ENCODE data around the gene PCDHGB7. TPM values are rescaled to one million over a fixed set of nuclear protein-coding genes. Genes with fewer than 3 reads are reported as not detected.
"Not testable (repeated sequence)": the region's sequence is repeated elsewhere in the genome, so short reads cannot be mapped to it uniquely, and the experiment has no call there.

PCDHGB7 gene
- total RNA-seq, 4 donors from 2014 or later = 7.0 to 10.1 (median 9.1) TPM

- Histone ChIP-seq H3K27me3 (peaks cover 11% of the 10 kb centered on the region), H3K36me3 (no peaks in the 10 kb centered on the region), H3K9me3 (peaks cover 74 to 89% of the 10 kb centered on the region in 2 donors), H3K4me3 (no peak overlapping the region), H3K4me1 (no peaks in the 10 kb centered on the region), H3K27ac (no peak overlapping the region)
- intact Hi-C loops (cut with DNase I; ENCODE audit: low total_unique reads) (no loop called here), in situ Hi-C loops (cut with MboI; ENCODE audit: low pct_ligation_motif_present in 1 of 4, low pct_unique_long_range_greater_than_20kb in 1 of 4, low sequenced_read_pairs in 3 of 4) (loop anchor here in 1 of 4 donors (25.0 kb wide), 1 partner anchor 177 kb away; the partner anchor contains the start of genes PCDHB12, PCDHB13 and PCDHB14)
- TF ChIP-seq EP300 (IDR thresholded peaks at IDR 0.05; ENCODE audit: low read depth) (no peak), POLR2A (IDR thresholded peaks at IDR 0.05) (no peak), POLR2AphosphoS5 (IDR thresholded peaks at IDR 0.05) (no peak), CTCF (IDR thresholded peaks at IDR 0.05) (no peak)
- DNase-seq = no peak
- WGBS, 2 donors (ENCODE audit: low coverage in 1 of 2) = 76 to 80% methylated on average over 3 to 65 of the region's 77 CpGs
These were observed 28.1 kb upstream of the PCDHGB7 start for GRCh38 chr5:141389153-141390042.

- no peak within 1 kb of the TSS for H3K27ac ChIP-seq
- no peak within 1 kb of the TSS for H3K4me3 ChIP-seq
- intact Hi-C loops (cut with DNase I; ENCODE audit: low total_unique reads) = no loop called here
- TF ChIP-seq EP300 (IDR thresholded peaks at IDR 0.05; ENCODE audit: low read depth) (no peak), POLR2A (IDR thresholded peaks at IDR 0.05) (no peak), CTCF (IDR thresholded peaks at IDR 0.05) (no peak), POLR2AphosphoS5 (IDR thresholded peaks at IDR 0.05) (no peak)
- WGBS, 2 donors (ENCODE audit: low coverage in 1 of 2) = 30 to 65% methylated on average over 6 to 38 of the region's 38 CpGs
- H3K27me3 ChIP-seq = peaks cover 23% of the 10 kb centered on the region
- H3K4me1 ChIP-seq = no peaks in the 10 kb centered on the region
- peaks cover 63 to 83% of the 10 kb centered on the region in 2 donors for H3K9me3 ChIP-seq
- DNase-seq = no peak
- H3K36me3 ChIP-seq = no peaks in the 10 kb centered on the region
- in situ Hi-C loops (cut with MboI; ENCODE audit: low pct_ligation_motif_present in 1 of 4, low pct_unique_long_range_greater_than_20kb in 1 of 4, low sequenced_read_pairs in 3 of 4) = loop anchor here in 1 of 4 donors (25.0 kb wide), 1 partner anchor 180 kb away; the partner anchor contains the start of genes PCDHB12, PCDHB13 and PCDHB14
These were observed 24.9 kb upstream of the PCDHGB7 start, which contains the start of gene PCDHGA8 for GRCh38 chr5:141392429-141393198. TSS of gene PCDHGA8 (plus strand) at chr5:141392633. CDS start at chr5:141392814, 181 bp downstream.

GRCh38 chr5:141393267-141393666 is 24.2 kb upstream of the PCDHGB7 start:
- Histone ChIP-seq H3K4me3 (no peak overlapping the region), H3K27me3 (peaks cover 23% of the 10 kb centered on the region), H3K9me3 (peaks cover 62 to 85% of the 10 kb centered on the region in 2 donors), H3K27ac (no peak overlapping the region), H3K36me3 (no peaks in the 10 kb centered on the region), H3K4me1 (no peaks in the 10 kb centered on the region)
- intact Hi-C loops (cut with DNase I; ENCODE audit: low total_unique reads) (no loop called here), in situ Hi-C loops (cut with MboI; ENCODE audit: low pct_ligation_motif_present in 1 of 4, low pct_unique_long_range_greater_than_20kb in 1 of 4, low sequenced_read_pairs in 3 of 4) (loop anchor here in 1 of 4 donors (25.0 kb wide), 1 partner anchor 181 kb away; the partner anchor contains the start of genes PCDHB12, PCDHB13 and PCDHB14)
- TF ChIP-seq POLR2AphosphoS5 (IDR thresholded peaks at IDR 0.05) (no peak), CTCF (IDR thresholded peaks at IDR 0.05) (no peak), POLR2A (IDR thresholded peaks at IDR 0.05) (no peak), EP300 (IDR thresholded peaks at IDR 0.05; ENCODE audit: low read depth) (no peak)
- WGBS, 2 donors (ENCODE audit: low coverage in 1 of 2) = 48 to 59% methylated on average over 8 to 21 of the region's 21 CpGs
- DNase-seq = no peak

- H3K27me3 ChIP-seq = peaks cover 23% of the 10 kb centered on the region
These were observed 22.9 kb upstream of the PCDHGB7 start for GRCh38 chr5:141394401-141395187.

More at GRCh38 chr5:141394401-141395187, 22.9 kb upstream of the PCDHGB7 start:
- H3K27ac ChIP-seq; H3K4me3 ChIP-seq; H3K4me1 ChIP-seq; intact Hi-C loops (cut with DNase I; ENCODE audit: low total_unique reads); DNase-seq; H3K36me3 ChIP-seq: not testable (repeated sequence)
- WGBS, 2 donors (ENCODE audit: low coverage in 1 of 2) = 71 to 74% methylated on average over 6 to 40 of the region's 53 CpGs
- peaks cover 53 to 85% of the 10 kb centered on the region in 2 donors for H3K9me3 ChIP-seq
- in situ Hi-C loops (cut with MboI; ENCODE audit: low pct_ligation_motif_present in 1 of 4, low pct_unique_long_range_greater_than_20kb in 1 of 4, low sequenced_read_pairs in 3 of 4) = loop anchor here in 1 of 4 donors (25.0 kb wide), 1 partner anchor 182 kb away; the partner anchor contains the start of genes PCDHB12, PCDHB13 and PCDHB14

All from transverse colon (tissue), 4 donors.